ENCODE measurements around the gene CYGB. TPM values are rescaled to one million over a fixed set of nuclear protein-coding genes. Genes with fewer than 3 reads are reported as not detected.

The CYGB gene
- total RNA-seq, 1 donor from 2014 or later: 30.2 TPM

GRCh38 chr17:76558198-76559095, 20.9 kb upstream of the CYGB start:
- H3K36me3 ChIP-seq: peaks cover 15% of the 10 kb centered on the region
- H3K27ac ChIP-seq: peak overlapping the region; percentile 95
- peak; percentile 40 for TF ChIP-seq CTCF (IDR thresholded peaks at IDR 0.05)
- peak in 1 of 2 donors; percentile 34 for ATAC-seq
- H3K27me3 ChIP-seq (ENCODE audit: low read depth): no peaks in the 10 kb centered on the region
- H3K9me3 ChIP-seq: no peaks in the 10 kb centered on the region
- intact Hi-C loops (cut with DNase I): no loop called here
- H3K4me3 ChIP-seq: peak overlapping the region; percentile 87
- peaks cover 62% of the 10 kb centered on the region for H3K4me1 ChIP-seq
- DNase-seq: no peak

GRCh38 chr17:76557368-76558197, 20.1 kb upstream of the CYGB start:
- peaks cover 9% of the 10 kb centered on the region for H3K36me3 ChIP-seq
- no peaks in the 10 kb centered on the region for H3K27me3 ChIP-seq (ENCODE audit: low read depth)
- peak; percentile 96 for DNase-seq
- H3K4me3 ChIP-seq: peak overlapping the region; percentile 87
- peaks cover 58% of the 10 kb centered on the region for H3K4me1 ChIP-seq
- peak; percentile 63 for TF ChIP-seq CTCF (IDR thresholded peaks at IDR 0.05)
- H3K27ac ChIP-seq: peak overlapping the region; percentile 95
- intact Hi-C loops (cut with DNase I): no loop called here
- no peaks in the 10 kb centered on the region for H3K9me3 ChIP-seq
- peak; percentile 93 to 95 for ATAC-seq

GRCh38 chr17:76556765-76557367, 19.4 kb upstream of the CYGB start:
- Histone ChIP-seq H3K9me3 (no peaks in the 10 kb centered on the region), H3K27me3 (ENCODE audit: low read depth) (no peaks in the 10 kb centered on the region), H3K4me3 (peak overlapping the region; percentile 87), H3K27ac (peak overlapping the region; percentile 95), H3K36me3 (peaks cover 8% of the 10 kb centered on the region), H3K4me1 (peaks cover 54% of the 10 kb centered on the region)
- ATAC-seq (peak; percentile 67 to 69), DNase-seq (peak; percentile 68)
- intact Hi-C loops (cut with DNase I): no loop called here
- TF ChIP-seq CTCF (IDR thresholded peaks at IDR 0.05): no peak

GRCh38 chr17:76554131-76554530, 16.6 kb upstream of the CYGB start:
- H3K4me1 ChIP-seq: peaks cover 46% of the 10 kb centered on the region
- H3K27ac ChIP-seq: no peak overlapping the region
- DNase-seq (no peak), ATAC-seq (no peak)
- intact Hi-C loops (cut with DNase I): no loop called here
- no peaks in the 10 kb centered on the region for H3K36me3 ChIP-seq
- no peaks in the 10 kb centered on the region for H3K9me3 ChIP-seq
- H3K27me3 ChIP-seq (ENCODE audit: low read depth): no peaks in the 10 kb centered on the region
- H3K4me3 ChIP-seq: no peak overlapping the region
- TF ChIP-seq CTCF (IDR thresholded peaks at IDR 0.05): no peak

GRCh38 chr17:76553178-76553908, 15.8 kb upstream of the CYGB start:
- no peak overlapping the region for H3K4me3 ChIP-seq
- no peaks in the 10 kb centered on the region for H3K9me3 ChIP-seq
- peaks cover 38% of the 10 kb centered on the region for H3K4me1 ChIP-seq
- no peaks in the 10 kb centered on the region for H3K36me3 ChIP-seq
- DNase-seq (no peak), ATAC-seq (no peak)
- no peak overlapping the region for H3K27ac ChIP-seq
- intact Hi-C loops (cut with DNase I): no loop called here
- H3K27me3 ChIP-seq (ENCODE audit: low read depth): no peaks in the 10 kb centered on the region
- no peak for TF ChIP-seq CTCF (IDR thresholded peaks at IDR 0.05)
